ENCODE data around the gene DPP6. TPM values are rescaled to one million over a fixed set of nuclear protein-coding genes. Genes with fewer than 3 reads are reported as not detected.
"Not testable (repeated sequence)": the region's sequence is repeated elsewhere in the genome, so short reads cannot be mapped to it uniquely, and the experiment has no call there.

Gene DPP6
- total RNA-seq, 1 experiment from 2014 or later = not detected

DNA sequence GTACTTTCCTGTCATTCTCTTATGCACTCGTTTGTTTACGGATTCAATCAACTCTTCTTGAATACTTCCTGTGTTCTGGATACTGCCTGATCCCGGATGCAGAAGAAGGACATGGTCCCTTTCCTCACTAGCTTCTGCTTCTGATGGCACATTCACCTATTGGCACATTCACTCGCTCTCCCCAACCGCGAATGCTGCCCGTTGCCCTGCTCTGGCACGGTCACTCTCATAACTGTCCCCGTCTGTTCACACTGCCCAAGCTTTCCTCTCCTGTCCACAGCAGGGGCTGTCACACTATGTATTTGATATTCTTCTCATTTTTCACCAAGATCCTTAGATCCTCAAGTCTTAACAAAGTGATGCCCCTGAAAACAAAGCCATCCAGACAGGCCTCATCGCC is 623.4 kb downstream of the DPP6 start:
- POLR2A ChIA-PET = no interaction called here
- no TSS peak for BruUV-seq (replicated peaks)
- H3K27me3 ChIP-seq (ENCODE audit: control insufficient read depth, insufficient read depth, low read length) = no peaks in the 10 kb centered on the region
- intact Hi-C loops (cut with micrococcal nuclease; ENCODE audit: unreplicated experiment) = no loop called here
- CTCF ChIA-PET = no interaction called here
- H3K4me3 ChIP-seq (ENCODE audit: low read depth in 2 of 2, low read length in 2 of 2) = no peak overlapping the region
- no peaks in the 10 kb centered on the region for H3K9me3 ChIP-seq (ENCODE audit: control insufficient read depth, insufficient read depth, low read depth, low read length)
- no peaks in the 10 kb centered on the region for H3K4me1 ChIP-seq (ENCODE audit: control insufficient read depth, insufficient read depth, low read length)
- in situ Hi-C loops (cut with HindIII; ENCODE audit: low pct_unique_long_range_greater_than_20kb, low sequenced_read_pairs) = no loop called here
- TF ChIP-seq SIN3A (IDR thresholded peaks at IDR 0.05; ENCODE audit: borderline replicate concordance, insufficient read depth, low read depth, low read length) (no peak), TCF7L2 (IDR thresholded peaks at IDR 0.05; ENCODE audit: low read depth, low read length) (no peak)
- no peaks in the 10 kb centered on the region for H3K36me3 ChIP-seq (ENCODE audit: control insufficient read depth, insufficient read depth, low read length)
- no peak for ATAC-seq
- DNase-seq (ENCODE audit: low read depth, low spot score) = no peak
- H3K27ac ChIP-seq (ENCODE audit: low read length) = no peak overlapping the region

DNA sequence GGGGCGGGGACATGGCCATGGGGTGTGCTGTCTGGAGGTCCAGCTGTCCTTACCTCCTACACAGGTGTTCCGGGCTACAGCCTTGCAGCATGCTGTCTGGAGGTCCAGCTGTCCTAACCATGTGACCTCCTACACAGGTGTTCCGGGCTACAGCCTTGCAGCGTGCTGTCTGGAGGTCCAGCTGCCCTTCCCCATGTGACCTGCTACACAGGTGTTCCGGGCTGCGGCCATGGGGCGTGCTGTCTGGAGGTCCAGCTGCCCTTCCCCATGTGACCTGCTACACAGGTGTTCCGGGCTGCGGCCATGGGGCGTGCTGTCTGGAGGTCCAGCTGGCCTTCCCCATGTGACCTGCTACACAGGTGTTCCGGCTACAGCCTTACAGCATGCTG is 623.8 kb downstream of the DPP6 start:
- ATAC-seq; H3K9me3 ChIP-seq (ENCODE audit: control insufficient read depth, insufficient read depth, low read depth, low read length); in situ Hi-C loops (cut with HindIII; ENCODE audit: low pct_unique_long_range_greater_than_20kb, low sequenced_read_pairs); H3K36me3 ChIP-seq (ENCODE audit: control insufficient read depth, insufficient read depth, low read length); CTCF ChIA-PET; H3K27ac ChIP-seq (ENCODE audit: low read length); intact Hi-C loops (cut with micrococcal nuclease; ENCODE audit: unreplicated experiment); H3K4me1 ChIP-seq (ENCODE audit: control insufficient read depth, insufficient read depth, low read length); POLR2A ChIA-PET; H3K27me3 ChIP-seq (ENCODE audit: control insufficient read depth, insufficient read depth, low read length); DNase-seq (ENCODE audit: low read depth, low spot score); BruUV-seq (replicated peaks); H3K4me3 ChIP-seq (ENCODE audit: low read depth in 2 of 2, low read length in 2 of 2): not testable (repeated sequence)

DNA sequence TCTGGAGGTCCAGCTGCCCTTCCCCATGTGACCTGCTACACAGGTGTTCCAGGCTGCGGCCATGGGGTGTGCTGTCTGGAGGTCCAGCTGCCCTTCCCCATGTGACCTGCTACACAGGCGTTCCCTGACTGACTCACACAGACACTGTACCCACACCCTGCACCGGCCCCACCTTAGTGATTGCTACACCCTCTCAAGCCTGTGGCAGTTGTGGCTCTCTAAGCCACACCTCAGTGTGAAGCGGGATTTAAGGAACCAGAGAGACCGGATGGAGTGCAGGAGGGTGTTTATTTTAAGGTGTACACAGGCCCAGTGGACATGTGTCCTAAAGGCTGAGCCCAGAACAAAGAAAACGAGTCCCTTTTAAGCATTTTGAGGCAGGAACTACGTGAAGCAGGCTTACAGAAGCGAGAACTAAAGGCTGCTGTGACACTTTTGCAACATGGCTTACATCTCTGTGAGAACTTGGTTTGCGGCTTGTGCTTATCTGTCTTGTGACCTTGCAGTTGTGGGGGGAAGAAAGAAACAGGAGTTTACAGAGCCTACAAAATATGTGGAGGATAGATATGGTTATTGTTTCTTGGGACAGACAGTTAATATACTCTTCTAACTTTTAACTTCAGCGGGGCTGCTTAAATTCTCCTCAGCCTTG is 624.4 kb downstream of the DPP6 start:
- Histone ChIP-seq H3K27ac (ENCODE audit: low read length) (no peak overlapping the region), H3K9me3 (ENCODE audit: control insufficient read depth, insufficient read depth, low read depth, low read length) (no peaks in the 10 kb centered on the region), H3K4me3 (ENCODE audit: low read depth in 2 of 2, low read length in 2 of 2) (no peak overlapping the region), H3K4me1 (ENCODE audit: control insufficient read depth, insufficient read depth, low read length) (no peaks in the 10 kb centered on the region), H3K36me3 (ENCODE audit: control insufficient read depth, insufficient read depth, low read length) (no peaks in the 10 kb centered on the region), H3K27me3 (ENCODE audit: control insufficient read depth, insufficient read depth, low read length) (no peaks in the 10 kb centered on the region)
- intact Hi-C loops (cut with micrococcal nuclease; ENCODE audit: unreplicated experiment) (no loop called here), in situ Hi-C loops (cut with HindIII; ENCODE audit: low pct_unique_long_range_greater_than_20kb, low sequenced_read_pairs) (no loop called here)
- ChIA-PET POLR2A (no interaction called here), CTCF (interaction anchor here (0.7 kb wide), 1 partner anchor 808 kb away, joined by 3 read pairs; no protein-coding TSS in a partner anchor)
- no peak for DNase-seq (ENCODE audit: low read depth, low spot score)
- TF ChIP-seq SIN3A (IDR thresholded peaks at IDR 0.05; ENCODE audit: borderline replicate concordance, insufficient read depth, low read depth, low read length) (no peak), POLR2AphosphoS5 (IDR thresholded peaks at IDR 0.05; ENCODE audit: low read depth, low read length) (no peak), TCF7L2 (IDR thresholded peaks at IDR 0.05; ENCODE audit: low read depth, low read length) (no peak)
- TF ChIP-seq, protein P1, sequence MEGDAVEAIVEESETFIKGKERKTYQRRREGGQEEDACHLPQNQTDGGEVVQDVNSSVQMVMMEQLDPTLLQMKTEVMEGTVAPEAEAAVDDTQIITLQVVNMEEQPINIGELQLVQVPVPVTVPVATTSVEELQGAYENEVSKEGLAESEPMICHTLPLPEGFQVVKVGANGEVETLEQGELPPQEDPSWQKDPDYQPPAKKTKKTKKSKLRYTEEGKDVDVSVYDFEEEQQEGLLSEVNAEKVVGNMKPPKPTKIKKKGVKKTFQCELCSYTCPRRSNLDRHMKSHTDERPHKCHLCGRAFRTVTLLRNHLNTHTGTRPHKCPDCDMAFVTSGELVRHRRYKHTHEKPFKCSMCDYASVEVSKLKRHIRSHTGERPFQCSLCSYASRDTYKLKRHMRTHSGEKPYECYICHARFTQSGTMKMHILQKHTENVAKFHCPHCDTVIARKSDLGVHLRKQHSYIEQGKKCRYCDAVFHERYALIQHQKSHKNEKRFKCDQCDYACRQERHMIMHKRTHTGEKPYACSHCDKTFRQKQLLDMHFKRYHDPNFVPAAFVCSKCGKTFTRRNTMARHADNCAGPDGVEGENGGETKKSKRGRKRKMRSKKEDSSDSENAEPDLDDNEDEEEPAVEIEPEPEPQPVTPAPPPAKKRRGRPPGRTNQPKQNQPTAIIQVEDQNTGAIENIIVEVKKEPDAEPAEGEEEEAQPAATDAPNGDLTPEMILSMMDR (IDR thresholded peaks at IDR 0.05) = no peak
- TF ChIP-seq, protein P2, sequence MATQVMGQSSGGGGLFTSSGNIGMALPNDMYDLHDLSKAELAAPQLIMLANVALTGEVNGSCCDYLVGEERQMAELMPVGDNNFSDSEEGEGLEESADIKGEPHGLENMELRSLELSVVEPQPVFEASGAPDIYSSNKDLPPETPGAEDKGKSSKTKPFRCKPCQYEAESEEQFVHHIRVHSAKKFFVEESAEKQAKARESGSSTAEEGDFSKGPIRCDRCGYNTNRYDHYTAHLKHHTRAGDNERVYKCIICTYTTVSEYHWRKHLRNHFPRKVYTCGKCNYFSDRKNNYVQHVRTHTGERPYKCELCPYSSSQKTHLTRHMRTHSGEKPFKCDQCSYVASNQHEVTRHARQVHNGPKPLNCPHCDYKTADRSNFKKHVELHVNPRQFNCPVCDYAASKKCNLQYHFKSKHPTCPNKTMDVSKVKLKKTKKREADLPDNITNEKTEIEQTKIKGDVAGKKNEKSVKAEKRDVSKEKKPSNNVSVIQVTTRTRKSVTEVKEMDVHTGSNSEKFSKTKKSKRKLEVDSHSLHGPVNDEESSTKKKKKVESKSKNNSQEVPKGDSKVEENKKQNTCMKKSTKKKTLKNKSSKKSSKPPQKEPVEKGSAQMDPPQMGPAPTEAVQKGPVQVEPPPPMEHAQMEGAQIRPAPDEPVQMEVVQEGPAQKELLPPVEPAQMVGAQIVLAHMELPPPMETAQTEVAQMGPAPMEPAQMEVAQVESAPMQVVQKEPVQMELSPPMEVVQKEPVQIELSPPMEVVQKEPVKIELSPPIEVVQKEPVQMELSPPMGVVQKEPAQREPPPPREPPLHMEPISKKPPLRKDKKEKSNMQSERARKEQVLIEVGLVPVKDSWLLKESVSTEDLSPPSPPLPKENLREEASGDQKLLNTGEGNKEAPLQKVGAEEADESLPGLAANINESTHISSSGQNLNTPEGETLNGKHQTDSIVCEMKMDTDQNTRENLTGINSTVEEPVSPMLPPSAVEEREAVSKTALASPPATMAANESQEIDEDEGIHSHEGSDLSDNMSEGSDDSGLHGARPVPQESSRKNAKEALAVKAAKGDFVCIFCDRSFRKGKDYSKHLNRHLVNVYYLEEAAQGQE (IDR thresholded peaks at IDR 0.05; ENCODE audit: insufficient read depth in 1 of 2, low read depth in 2 of 2, low read length in 1 of 2) = no peak
- no TSS peak for BruUV-seq (replicated peaks)
- no peak for ATAC-seq

Measured in Panc1 (cell line).